HG03571 (cell line): Measurements from ENCODE around the gene TRIM23.

Source experiments
- ATAC-seq: cut with Tn5 transposase; IDR thresholded peaks from one replicate; pipeline ENCODE4 v1.9.1; 2021; ENCODE audit not compliant: unreplicated experiment

Gene TRIM23

DNA sequence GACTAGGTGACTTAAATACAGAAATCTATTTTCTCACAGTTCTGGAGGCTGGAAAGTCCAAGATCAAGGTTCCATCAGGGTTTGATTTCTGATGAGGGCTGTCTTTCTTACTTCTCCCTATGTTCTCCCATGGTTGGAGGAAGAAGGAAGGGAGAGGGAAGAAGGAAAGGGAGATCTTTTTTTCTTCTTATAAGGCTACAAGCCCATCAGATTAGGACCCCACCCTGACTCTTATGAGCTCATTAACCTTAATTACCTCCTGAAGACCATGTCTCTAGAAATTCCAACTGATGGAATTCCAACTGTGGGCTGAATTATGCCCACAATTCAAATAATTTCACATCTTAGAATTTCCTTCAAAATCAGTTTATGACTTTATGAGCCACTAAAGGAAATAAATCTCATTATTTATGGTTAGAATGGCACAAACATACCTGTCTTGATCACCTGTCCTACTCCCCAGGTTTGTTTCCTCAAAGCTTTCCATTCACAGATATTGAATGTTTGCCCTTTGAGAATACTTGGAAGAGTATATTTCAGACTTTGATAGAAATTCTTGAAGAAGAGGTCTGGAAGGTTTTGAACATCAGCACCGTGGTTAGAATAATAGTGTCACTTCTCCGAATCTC is 53.4 kb downstream of the TRIM23 start:
- no peak for ATAC-seq

DNA sequence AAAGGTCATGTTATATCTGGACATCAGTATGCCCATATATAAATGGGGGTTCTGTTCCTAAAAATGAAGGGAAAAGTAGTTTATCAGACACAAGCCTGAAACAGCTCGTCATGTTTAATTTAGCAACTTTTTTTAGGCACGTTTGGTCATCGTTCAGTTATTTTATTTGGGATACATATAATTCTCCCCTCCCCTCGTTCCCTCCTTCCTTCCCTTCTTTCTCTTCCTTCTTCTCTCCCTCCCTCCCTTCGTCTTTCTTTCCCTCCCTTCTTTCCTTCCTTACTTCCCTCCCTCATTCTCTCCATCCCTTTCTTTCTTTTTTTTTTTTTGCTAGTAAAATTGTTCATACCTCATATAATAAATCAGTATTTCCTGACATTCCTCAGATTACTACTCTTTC is 57.6 kb downstream of the TRIM23 start:
- ATAC-seq: no peak

DNA sequence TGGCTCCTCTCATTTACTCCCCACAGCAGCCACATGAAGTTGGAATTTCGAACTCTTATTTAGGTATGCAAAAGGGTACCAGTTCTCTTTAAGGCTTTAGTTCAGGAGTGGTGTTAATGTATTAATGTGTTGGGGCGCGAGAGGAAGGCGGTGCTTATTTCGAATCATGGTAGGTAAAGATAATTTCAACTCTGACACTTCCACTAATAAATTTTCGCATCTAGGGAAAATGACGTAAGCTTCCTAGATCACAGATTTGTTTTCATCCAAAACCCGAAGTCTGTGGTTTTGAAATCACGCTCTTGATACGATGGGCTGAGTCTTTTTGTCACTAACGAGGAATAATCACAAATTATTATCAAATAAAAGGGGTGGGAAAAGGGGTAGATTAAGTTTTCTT is 60.4 kb downstream of the TRIM23 start:
- ATAC-seq: no peak

DNA sequence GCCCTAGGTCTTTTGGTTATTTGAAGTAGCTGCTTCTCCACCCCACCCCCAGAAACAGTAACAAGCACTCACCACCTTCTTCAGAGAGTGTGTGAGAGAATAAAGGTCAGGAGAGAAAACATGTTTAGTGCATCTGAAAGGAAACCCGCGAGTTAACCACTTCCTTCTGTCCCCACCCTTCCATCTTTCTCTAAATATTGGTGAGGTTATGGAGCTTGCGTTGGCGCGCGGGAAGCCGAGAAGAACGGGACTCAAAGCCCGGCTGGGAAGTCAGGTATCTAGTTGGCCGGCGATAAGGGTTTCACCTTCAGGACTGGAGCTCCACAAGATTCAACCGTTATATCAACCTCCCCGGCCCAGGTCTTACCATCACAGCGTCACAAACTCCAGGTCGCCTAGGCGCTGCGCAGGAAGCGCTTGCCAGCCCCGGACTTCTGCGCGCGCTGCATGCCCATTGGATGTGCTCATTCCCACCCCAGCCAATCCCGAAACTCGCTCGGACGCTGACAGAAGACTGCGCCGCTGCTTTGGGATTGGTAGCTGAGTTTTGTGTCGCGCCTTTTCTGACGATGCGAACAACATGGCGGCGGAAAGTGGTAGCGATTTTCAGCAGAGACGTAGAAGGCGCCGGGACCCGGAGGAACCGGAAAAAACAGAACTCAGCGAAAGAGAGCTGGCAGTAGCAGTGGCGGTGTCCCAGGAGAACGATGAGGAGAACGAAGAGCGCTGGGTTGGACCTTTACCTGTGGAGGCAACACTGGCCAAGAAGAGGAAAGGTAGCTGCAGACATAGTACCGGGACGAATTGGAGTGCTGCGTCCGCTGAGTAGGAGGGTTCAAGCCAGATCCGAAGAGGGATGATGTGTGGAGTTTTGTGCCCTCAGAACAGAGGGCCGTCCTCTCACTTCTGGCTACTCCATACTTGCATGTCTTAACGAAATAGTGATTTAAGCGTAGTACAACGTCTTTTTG is 61.1 kb downstream of the TRIM23 start, which contains the start of the genes CENPK and PPWD1:
CENPK (minus strand) TSS at position 438 of the 971 bp plus-strand sequence. CDS start 8,261 bp downstream, outside the sequence.
PPWD1 (plus strand) TSS at position 566 of the 971 bp plus-strand sequence; CDS start at position 581, 15 bp downstream.
- peak; percentile 98 for ATAC-seq

DNA sequence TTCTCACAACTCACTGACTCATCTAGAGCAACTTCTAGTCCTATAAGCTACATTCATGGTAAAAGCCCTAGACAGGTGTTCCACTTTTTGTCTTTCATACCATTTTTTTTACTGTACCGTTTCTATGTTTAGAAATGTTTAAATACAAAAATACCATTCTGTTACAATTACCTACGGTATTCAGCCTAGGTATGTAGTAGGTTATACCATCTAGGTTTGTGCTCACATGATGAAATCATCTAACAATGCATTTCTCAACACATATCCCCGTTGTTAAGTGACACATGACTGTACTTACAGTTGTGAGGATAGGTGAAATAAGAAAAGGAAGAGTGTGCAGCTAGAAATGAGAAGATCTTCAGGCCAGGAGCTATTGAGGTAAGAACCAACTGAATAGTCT is 67.4 kb downstream of the TRIM23 start:
- ATAC-seq: no peak

DNA sequence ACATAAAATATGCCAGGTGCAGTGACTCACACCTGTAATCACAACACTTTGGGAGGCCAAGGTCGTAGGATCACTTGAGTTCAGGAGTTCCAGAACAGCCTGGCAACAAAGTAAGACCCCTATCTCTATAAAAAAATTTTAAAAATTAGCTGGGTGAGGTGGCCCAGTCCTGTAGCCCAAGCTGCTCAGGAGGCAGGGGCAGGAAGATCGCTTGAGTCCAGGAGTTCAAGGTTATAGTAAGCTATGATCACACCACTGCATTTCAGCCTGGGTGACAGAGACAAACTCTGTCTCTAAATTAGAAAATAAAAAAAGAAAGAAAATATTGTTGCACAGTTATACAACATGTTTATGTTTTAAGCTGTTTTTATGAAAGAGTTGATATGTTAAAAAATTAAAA is 68.0 kb downstream of the TRIM23 start:
- ATAC-seq: no peak

DNA sequence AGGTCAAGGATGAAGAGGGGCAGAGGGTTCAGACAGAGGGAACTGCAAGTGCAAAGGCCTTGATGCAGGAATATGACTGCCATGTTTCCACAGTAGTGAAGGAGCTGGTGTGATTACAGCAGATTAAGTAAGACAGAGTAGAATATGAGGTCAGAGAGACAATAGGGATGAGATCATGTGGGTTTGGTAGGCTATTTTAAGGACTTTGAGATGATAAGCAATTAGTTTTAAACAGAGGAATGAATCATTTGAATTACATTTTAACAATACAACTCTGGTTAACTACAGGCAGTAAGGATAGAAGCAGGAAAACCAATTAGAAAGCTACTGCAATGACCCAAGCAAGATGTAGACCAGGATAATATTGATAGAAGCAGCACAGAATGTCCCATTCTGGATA is 68.8 kb downstream of the TRIM23 start:
- no peak for ATAC-seq

DNA sequence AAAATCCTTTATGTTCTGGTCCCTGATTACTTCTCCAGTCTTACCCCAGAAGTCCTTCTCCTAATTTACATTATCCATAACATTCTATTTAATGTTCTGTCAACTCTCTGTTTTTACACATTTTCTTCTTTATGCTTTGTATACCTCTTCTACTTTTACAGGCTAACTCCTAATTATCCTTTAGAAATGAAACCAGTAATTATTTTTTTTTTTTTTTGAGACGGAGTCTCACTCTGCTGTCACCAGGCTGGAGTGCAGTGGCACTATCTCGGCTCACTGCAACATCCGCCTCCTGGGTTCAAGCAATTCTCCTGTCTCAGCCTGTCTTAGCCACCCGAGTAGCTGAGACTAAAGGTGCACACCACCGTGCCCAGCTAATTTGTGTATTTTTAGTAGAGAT is 70.2 kb downstream of the TRIM23 start:
- ATAC-seq: no peak

DNA sequence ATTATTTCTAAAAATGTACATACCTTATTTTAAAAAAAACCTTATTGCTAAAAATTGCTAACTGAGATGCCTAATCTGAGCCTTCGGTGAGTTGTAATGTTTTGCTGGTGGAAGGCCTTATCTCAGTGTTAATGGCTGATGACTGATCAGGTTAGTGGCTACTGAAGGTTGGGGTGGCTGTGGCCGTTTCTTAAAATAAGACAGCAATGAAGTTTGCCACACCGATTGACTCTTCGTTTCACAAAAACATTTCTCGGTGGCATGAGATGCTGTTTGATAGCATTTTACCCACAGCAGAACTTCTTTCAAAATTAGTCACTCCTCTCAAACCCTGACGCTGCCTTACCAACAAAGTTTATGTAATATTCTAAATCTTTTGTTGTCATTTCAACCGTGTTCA is 75.9 kb downstream of the TRIM23 start:
- no peak for ATAC-seq

DNA sequence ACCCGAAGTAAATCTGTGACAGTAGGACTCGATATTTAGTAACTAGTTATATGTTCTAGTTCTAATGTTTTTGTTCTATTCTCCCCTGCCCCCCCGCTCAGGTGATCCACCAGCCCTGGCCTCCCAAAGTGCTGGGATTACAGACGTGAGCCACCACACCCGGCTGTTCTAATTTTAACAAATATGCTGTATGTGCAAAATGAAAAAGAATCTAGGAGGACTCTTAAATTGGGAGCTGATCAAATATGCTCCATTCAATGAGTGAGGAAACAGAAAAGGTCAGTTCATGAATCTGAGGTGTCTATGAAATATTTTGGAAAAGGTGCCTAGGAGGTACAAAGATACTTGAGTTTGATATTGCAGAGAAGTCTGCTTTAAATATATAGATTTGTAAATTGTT is 78.0 kb downstream of the TRIM23 start:
- ATAC-seq: no peak

DNA sequence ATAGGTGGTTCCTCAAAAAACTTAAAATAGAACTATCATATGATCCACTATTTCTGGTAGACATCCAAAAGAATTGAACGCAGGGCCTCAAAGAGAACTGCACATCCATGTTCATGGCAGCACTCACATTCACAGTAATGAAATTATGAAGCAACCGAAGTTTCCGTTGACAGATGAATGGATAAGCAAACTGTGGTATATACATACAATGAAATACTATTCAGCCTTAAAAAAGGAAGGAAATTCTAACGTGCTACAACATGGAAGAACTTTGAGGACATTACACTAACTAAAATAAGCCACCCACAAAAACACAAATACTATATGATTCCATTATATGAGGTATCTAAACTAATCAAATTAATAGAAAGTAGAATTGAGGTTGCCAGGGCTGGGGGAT is 79.7 kb downstream of the TRIM23 start:
- no peak for ATAC-seq

DNA sequence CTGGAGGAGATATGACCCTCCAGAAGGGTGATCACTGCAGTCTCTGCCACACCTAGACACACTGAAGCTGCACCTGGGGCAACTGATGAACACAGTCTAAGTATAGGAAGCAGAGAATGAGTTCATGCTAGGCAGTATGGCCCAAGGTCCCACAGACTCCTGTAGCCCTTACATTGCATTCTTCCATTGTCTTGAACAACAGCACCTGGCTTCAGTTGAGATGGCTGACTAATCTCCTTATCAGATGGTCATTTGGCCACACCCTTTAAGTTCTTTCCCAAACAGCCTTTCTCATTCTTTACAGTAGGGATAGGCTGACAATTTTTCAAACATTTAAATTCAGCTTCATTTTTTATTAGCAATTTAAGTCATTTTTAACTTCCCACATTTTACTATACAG is 84.3 kb downstream of the TRIM23 start:
- ATAC-seq: no peak
